Hepatocyte (in vitro differentiated cells): ENCODE measurements around the gene TCF7.

Experiments
- EZH2phosphoT487 ChIP-seq: fragments of 200-600 bp; sonication (generic); IDR thresholded peaks from one replicate; pipeline ENCODE4 v1.6.1; 2018; ENCODE audit warnings: antibody characterized with exemption, mild to moderate bottlenecking, low read depth, moderate library complexity; ENCODE audit not compliant: unreplicated experiment, severe bottlenecking
- TF ChIP-seq, protein P1 (sequence below): fragments of 200-600 bp; sonication (generic); IDR thresholded peaks from 2 replicates; pipeline ENCODE4 v1.5.1; 2016; ENCODE audit warnings: antibody characterized with exemption, mild to moderate bottlenecking; ENCODE audit not compliant: poor library complexity

DNA sequence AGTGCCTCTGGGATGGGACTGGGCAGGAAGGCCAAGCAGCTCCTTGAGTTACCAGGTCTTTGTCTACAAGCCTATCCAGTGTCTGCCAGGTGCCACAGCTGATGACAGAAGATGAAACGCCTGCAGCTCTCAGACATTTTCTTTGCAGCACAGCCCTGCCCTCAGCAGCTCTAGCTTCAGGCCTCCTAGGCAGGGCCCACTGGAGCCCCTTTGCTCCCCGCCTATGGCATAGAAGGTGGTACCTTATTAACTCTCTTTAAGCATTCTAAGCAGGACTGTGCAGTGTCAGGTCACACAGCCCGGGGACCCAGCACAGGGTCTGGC, 63.6 kb downstream of the TCF7 start:
- TF ChIP-seq, protein P1, sequence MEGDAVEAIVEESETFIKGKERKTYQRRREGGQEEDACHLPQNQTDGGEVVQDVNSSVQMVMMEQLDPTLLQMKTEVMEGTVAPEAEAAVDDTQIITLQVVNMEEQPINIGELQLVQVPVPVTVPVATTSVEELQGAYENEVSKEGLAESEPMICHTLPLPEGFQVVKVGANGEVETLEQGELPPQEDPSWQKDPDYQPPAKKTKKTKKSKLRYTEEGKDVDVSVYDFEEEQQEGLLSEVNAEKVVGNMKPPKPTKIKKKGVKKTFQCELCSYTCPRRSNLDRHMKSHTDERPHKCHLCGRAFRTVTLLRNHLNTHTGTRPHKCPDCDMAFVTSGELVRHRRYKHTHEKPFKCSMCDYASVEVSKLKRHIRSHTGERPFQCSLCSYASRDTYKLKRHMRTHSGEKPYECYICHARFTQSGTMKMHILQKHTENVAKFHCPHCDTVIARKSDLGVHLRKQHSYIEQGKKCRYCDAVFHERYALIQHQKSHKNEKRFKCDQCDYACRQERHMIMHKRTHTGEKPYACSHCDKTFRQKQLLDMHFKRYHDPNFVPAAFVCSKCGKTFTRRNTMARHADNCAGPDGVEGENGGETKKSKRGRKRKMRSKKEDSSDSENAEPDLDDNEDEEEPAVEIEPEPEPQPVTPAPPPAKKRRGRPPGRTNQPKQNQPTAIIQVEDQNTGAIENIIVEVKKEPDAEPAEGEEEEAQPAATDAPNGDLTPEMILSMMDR, result no peak
- TF ChIP-seq EZH2phosphoT487, result no peak
